VCaP (cell line): ENCODE data around the gene FAM149B1.

Source experiments
- H3K27ac ChIP-seq: fragments of 450-650 bp; 2 replicates; pipeline ENCODE4 v1.5.1; 2017
- CTCF ChIP-seq: fragments of 450-650 bp; conservative IDR thresholded peaks from 2 replicates; pipeline ENCODE4 v1.5.1; 2017; ENCODE audit warnings: mild to moderate bottlenecking, moderate library complexity

Gene FAM149B1

DNA sequence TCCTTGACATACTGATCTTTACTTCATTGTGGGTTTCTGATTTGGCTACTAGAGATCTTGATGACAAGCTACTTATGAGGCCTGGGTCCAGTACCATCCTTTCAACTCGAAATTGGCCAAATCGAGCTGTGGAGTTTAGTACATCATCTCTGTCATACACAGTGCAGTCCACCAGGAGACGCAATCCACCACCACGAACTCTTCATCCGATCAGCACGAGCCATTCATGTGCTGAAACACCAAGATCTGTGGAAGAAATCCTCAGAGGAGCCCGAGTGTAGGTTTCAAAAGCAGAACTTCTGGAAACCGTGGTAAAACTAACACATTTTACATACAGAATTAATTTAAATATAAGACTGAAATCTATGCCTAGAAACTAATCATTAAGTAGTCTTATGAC, 65.0 kb downstream of the FAM149B1 start:
- H3K27ac ChIP-seq = no peak overlapping the region
- peak; percentile 18; the same call in 1 of the 2 replicates for TF ChIP-seq CTCF

- no peak for TF ChIP-seq CTCF
- no peak overlapping the region for H3K27ac ChIP-seq
Observed at GRCh38 chr10:73233883-73234282, 66.0 kb downstream of the FAM149B1 start.

- H3K27ac ChIP-seq = no peak overlapping the region
- no peak for TF ChIP-seq CTCF
Observed at GRCh38 chr10:73234695-73235094, 66.8 kb downstream of the FAM149B1 start.

DNA sequence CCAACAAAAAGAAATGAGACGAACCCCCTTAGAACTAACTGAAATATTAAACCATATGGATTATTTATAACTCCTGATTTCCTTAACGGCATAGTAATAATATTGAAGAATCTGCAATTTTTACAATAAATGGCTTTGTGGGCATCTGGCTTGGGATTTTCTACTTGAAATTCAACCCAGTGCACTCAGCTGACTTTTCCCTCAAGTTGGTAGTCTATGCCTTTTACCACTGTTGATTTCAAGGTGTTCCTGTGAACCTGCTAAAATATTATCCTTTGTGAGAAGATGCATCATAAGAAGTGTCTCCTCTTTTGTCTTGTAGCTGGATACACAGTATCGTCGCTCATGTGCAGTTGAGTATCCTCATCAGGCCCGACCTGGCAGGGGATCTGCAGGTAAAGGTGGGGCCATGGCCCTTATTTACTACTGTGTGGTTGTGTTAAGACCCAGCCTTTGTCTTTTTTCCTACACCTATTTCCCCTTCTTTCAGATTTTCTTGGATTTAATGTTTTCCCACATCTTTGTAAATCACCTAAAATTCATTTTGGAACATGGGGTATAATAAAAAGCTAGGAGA, 71.2 kb downstream of the FAM149B1 start:
- no peak for TF ChIP-seq CTCF

GRCh38 chr10:73239908-73240307, 72.0 kb downstream of the FAM149B1 start:
- no peak for TF ChIP-seq CTCF

More for the DNA sequence above, 71.2 kb downstream of the FAM149B1 start:
- H3K27ac ChIP-seq = no peak overlapping the region

GRCh38 chr10:73244866-73245477, 77.1 kb downstream of the FAM149B1 start:
- TF ChIP-seq CTCF = no peak
- peak overlapping the region; percentile 83 for H3K27ac ChIP-seq

More at GRCh38 chr10:73239908-73240307, 72.0 kb downstream of the FAM149B1 start:
- H3K27ac ChIP-seq = no peak overlapping the region

DNA sequence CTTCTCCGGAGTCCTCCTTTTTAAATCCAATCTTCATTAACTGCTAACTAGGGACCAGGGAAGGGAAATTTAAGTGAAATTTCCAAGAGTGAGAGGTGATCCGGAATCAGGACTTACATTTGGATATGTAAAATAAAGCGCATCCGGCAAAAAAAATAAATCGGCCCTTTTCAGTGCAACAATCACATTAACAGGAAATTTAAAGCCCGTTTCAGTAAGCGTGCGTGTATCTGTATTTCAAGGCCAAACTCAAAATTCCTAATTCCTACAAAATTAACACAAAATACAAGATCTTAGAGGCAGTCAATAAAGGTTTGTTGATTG, 78.4 kb downstream of the FAM149B1 start:
- no peak for TF ChIP-seq CTCF
- H3K27ac ChIP-seq = peak overlapping the region; percentile 83
